LNCaP clone FGC (cell line): ENCODE results near the gene CLEC12A.
A peak's percentile ranks its signal among the peaks of the same experiment; 100 is the strongest.
"Not testable (repeated sequence)": the region's sequence is repeated elsewhere in the genome, so short reads cannot be mapped to it uniquely, and the experiment has no call there.

Experiments used
- DNase-seq: peaks from one replicate; pipeline ENCODE4 v3.0.0-alpha.2; 2011; ENCODE audit warnings: low read depth
- H3K4me3 ChIP-seq: 2 replicates; pipeline ENCODE4 v1.5.1; 2011; ENCODE audit warnings: mild to moderate bottlenecking, low read depth, low read length, control low read depth
- TF ChIP-seq, protein P1 (sequence below): IDR thresholded peaks from 2 replicates; pipeline ENCODE4 v1.5.1; 2012; ENCODE audit warnings: mild to moderate bottlenecking; ENCODE audit not compliant: control insufficient read depth, insufficient read depth; ENCODE audit errors: extremely low read depth

Gene CLEC12A

DNA sequence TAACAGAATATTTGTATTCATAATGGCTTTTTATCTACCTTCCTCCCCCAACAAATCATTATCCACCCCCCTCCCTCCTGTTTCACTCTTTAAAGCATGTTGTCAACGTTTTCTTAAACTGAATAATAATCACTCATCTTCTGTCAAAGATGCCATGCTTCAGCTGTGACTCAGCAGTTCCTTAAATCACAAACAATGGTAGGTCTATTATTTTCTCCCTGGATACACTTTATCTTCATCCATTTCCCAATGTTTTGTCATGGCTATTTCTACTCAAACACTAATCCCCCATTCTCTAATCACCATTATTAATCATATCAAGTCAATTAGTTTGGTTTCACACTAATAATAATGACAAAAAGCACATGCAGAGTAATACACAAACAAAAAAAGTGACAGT lies 45.7 kb downstream of the CLEC12A start:
- no peak overlapping the region for H3K4me3 ChIP-seq
- TF ChIP-seq, protein P1, sequence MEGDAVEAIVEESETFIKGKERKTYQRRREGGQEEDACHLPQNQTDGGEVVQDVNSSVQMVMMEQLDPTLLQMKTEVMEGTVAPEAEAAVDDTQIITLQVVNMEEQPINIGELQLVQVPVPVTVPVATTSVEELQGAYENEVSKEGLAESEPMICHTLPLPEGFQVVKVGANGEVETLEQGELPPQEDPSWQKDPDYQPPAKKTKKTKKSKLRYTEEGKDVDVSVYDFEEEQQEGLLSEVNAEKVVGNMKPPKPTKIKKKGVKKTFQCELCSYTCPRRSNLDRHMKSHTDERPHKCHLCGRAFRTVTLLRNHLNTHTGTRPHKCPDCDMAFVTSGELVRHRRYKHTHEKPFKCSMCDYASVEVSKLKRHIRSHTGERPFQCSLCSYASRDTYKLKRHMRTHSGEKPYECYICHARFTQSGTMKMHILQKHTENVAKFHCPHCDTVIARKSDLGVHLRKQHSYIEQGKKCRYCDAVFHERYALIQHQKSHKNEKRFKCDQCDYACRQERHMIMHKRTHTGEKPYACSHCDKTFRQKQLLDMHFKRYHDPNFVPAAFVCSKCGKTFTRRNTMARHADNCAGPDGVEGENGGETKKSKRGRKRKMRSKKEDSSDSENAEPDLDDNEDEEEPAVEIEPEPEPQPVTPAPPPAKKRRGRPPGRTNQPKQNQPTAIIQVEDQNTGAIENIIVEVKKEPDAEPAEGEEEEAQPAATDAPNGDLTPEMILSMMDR: no peak
- no peak for DNase-seq

DNA sequence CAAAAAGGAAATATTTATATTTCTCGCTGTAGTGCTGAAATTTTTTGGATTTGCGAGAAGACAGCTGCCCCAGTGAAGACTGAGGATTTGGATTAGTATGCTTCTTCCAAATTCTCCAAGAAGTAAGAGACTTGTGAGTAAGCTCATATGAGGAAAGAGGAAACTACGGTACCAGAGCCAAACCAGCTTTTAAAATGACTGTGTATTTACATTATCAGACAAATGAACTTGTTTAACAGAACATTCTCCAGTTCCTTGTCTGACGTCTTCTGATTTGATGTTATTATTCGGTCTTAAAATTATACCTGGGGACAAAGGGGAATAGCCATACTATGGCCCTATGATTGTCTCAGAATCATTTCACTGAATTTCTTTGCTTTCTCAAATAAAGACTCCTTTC lies 47.2 kb downstream of the CLEC12A start:
- TF ChIP-seq, protein P1: no peak

DNA sequence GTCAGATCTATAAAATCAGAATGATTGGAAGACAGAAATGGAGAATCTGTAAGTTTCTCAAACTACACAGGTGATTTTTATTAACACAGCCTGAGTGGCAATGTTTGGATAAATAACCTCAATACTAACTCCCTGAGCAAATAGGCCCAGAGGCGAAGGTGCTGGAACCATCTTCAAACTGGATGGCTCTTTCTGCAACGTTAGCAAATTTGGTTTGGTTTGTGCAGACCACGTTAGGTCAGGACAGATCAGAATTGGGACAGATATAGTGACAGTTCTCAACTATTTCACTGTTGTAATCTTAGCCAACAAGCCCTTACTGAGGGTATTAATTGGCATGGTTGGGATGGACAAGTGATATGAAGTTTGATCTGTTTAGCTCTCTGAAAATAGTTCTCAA lies 50.1 kb downstream of the CLEC12A start:
- TF ChIP-seq, protein P1: no peak
- no peak for DNase-seq
- H3K4me3 ChIP-seq: no peak overlapping the region

More for the DNA sequence above, 47.2 kb downstream of the CLEC12A start:
- no peak overlapping the region for H3K4me3 ChIP-seq
- DNase-seq: peak; percentile 68

DNA sequence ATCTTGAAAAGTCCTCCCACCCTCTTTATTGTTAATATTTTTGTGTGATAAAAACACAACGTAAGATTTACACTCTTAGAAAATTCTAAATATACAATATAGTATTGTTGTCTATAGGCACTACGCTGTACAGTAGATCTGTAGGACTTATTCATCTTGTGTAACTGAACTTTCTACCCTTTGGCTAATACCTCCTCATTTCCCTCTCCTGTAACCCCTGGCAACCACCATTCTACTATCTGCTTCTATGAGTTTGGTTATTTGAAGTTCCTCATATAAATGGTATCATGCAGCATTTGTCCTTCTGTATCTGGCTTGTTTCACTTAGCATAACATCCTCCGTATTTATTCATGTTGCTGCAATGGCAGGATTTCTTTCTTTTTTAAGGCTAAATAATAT lies 54.0 kb downstream of the CLEC12A start:
- TF ChIP-seq, protein P1: no peak
- H3K4me3 ChIP-seq: no peak overlapping the region
- no peak for DNase-seq

DNA sequence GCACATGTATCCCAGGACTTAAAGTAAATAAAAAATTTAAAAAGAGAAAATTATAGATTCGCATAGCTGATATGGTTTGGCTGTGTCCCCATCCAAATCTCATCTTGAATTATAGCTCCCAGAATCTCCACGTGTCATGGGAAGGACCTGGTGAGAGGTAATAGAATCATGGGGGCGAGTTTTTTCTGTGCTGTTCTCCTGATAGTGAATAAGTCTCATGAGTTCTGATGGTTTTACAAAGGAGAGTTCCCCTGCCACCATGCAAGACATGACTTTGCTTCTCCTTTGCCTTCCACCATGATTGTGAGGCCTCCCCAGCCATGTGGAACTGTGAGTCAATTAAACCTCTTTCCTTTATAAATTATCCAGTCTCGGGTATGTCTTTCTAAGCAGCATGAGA lies 55.5 kb downstream of the CLEC12A start:
- not testable (repeated sequence) for DNase-seq, H3K4me3 ChIP-seq

DNA sequence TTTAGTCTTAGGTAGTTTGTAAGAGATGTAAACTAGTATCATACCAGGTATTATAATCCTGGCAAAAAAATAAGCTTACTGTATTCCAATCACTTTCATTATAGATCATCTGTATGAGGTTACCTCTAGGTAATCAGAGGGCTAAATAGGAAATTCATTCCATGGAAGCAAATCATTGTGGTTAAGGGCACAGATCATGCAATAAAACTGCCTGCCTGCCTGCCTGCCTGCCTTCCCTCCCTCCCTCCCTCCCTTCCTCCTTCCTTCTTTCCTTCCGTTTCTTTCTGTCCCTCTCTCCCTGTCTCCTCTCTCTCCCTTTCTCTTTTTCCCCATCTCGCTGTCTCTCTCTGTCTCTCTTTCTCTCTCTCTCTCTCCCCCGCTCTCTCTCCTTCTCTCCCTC lies 56.1 kb downstream of the CLEC12A start:
- H3K4me3 ChIP-seq: no peak overlapping the region
- TF ChIP-seq, protein P1: no peak
- no peak for DNase-seq

DNA sequence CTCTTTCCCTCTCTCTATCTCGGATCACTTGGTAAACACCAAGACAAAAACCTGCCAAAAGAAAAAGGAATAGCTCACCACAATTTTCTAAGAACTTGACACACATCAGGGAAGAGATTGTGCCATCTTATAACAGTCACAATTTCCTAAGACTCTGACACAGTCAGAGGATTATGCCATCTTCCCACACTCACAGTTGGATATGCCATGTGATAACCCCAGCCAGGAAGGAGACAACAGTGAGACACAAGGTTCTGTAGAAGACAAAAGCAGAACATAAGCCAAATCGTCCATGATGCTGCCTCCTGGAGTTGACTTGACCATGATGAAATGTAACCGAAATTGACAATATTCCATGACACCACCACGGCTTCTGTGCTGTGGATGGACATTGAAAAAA lies 56.5 kb downstream of the CLEC12A start:
- TF ChIP-seq, protein P1: no peak
- no peak for DNase-seq
- H3K4me3 ChIP-seq: no peak overlapping the region
